ENCODE data around the gene KLHL25. TPM values are rescaled to one million over a fixed set of nuclear protein-coding genes. Genes with fewer than 3 reads are reported as not detected.
A peak's percentile ranks its signal among the peaks of the same experiment; 100 is the strongest.

Gene KLHL25
- polyA plus RNA-seq, 2 of the 4 experiments (the other 2 are of a cell fraction) = 3.2 to 6.1 TPM

DNA sequence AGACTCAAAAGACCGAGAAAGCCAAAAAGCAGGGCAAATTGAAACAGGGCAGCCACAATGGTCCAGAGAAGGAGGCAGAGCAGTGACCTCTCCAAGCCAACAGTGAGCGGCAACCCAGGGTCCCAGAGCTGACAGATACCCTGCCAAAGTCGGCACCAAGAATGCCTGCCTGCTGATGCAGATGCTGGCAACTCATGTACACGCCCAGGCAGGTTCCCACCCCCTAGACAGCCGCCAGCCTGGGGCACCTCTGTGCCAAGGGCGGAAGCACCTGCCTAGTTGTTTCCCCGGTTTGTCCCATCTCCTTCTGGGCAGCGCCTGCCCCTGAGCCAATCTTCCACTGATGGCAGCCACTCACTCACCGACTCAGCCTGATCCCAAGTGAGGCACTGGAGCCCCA, 22.1 kb downstream of the KLHL25 start:
- FAIRE-seq = no peak

GRCh38 chr15:85771781-85772445, 22.8 kb downstream of the KLHL25 start:
- Histone ChIP-seq H3K27ac (peak overlapping the region in 1 of 2 experiments; percentile 21; a peak in 2 of 6 replicates), H3K4me1 (no peaks in the 10 kb centered on the region), H3K4me3 (no peak overlapping the region), H3K4me2 (no peak overlapping the region), H3K9me3 (no peaks in the 10 kb centered on the region)
- whole genome bisulfite sequencing (ENCODE audit: missing lambda C conversion rate) = 86% methylated on average over 13 of the region's 13 CpGs
- DNase-seq (ENCODE audit: low read depth in 1 of 2, low spot score in 1 of 2) (no peak), ATAC-seq (no peak), FAIRE-seq (no peak)
- CTCF ChIA-PET = interaction anchor here (0.9 to 1.4 kb wide), 3 partner anchors 22 to 68 kb away, joined by 3 to 6 read pairs (median 3); no protein-coding TSS in a partner anchor
- TF ChIP-seq HMGXB4 (CRISPR knock-in tag; IDR thresholded peaks at IDR 0.05; ENCODE audit: borderline replicate concordance) = no peak
- no peak for TF ChIP-seq HES2 (IDR thresholded peaks at IDR 0.05)
- TF ChIP-seq POLR2AphosphoS2 (conservative IDR thresholded peaks at IDR 0.05; ENCODE audit: low read length) = no peak
- no peak for TF ChIP-seq CHD2 (IDR thresholded peaks at IDR 0.05; ENCODE audit: low read length, partially characterized antibody)
- no peak for TF ChIP-seq EP300 (IDR thresholded peaks at IDR 0.05)
- TF ChIP-seq MYC (IDR thresholded peaks at IDR 0.05; ENCODE audit: borderline replicate concordance, low read length) = no peak
- TF ChIP-seq SREBF2 (IDR thresholded peaks at IDR 0.05) = no peak
- TF ChIP-seq EHMT2 (IDR thresholded peaks at IDR 0.05; ENCODE audit: low read depth) = no peak
- TF ChIP-seq HDAC2 (IDR thresholded peaks at IDR 0.05) = no peak
- TF ChIP-seq HOXB5 (CRISPR knock-in tag; IDR thresholded peaks at IDR 0.05) = no peak
- TF ChIP-seq RARB (CRISPR knock-in tag; IDR thresholded peaks at IDR 0.05) = no peak
- TF ChIP-seq NFE2L2 (conservative IDR thresholded peaks at IDR 0.05; ENCODE audit: low read length) = no peak
- TF ChIP-seq HEYL (CRISPR knock-in tag; IDR thresholded peaks at IDR 0.05) = no peak
- no peak for TF ChIP-seq BHLHE40 (IDR thresholded peaks at IDR 0.05; ENCODE audit: low read depth, low read length)
- no peak for TF ChIP-seq ZC3H11A (IDR thresholded peaks at IDR 0.05)
- no peak for TF ChIP-seq POLR2A (IDR thresholded peaks at IDR 0.05; ENCODE audit: low read length)
- TF ChIP-seq CBX2 (IDR thresholded peaks at IDR 0.05; ENCODE audit: borderline replicate concordance, low read depth) = no peak
- POLR2A ChIA-PET = no interaction called here

More for the DNA sequence above, 22.1 kb downstream of the KLHL25 start:
- 94% methylated on average over 9 of the region's 9 CpGs for WGBS (ENCODE audit: missing lambda C conversion rate)
- DNase-seq (ENCODE audit: low read depth in 1 of 2, low spot score in 1 of 2) = no peak
- H3K4me1 ChIP-seq = no peaks in the 10 kb centered on the region
- TF ChIP-seq ZNF302 (CRISPR knock-in tag; IDR thresholded peaks at IDR 0.05) (no peak), USF2 (IDR thresholded peaks at IDR 0.05) (no peak), CHD4 (IDR thresholded peaks at IDR 0.05; ENCODE audit: borderline replicate concordance) (no peak), EHMT2 (IDR thresholded peaks at IDR 0.05; ENCODE audit: low read depth) (no peak), RAD21 (conservative IDR thresholded peaks at IDR 0.05 in 1 of 2, IDR thresholded peaks at IDR 0.05 in 1 of 2) (no peak), CBX2 (IDR thresholded peaks at IDR 0.05; ENCODE audit: borderline replicate concordance, low read depth) (no peak), MAZ (IDR thresholded peaks at IDR 0.05; ENCODE audit: borderline replicate concordance, low read depth, low read length) (no peak), ESRRA (IDR thresholded peaks at IDR 0.05; ENCODE audit: borderline replicate concordance, low read length) (no peak), JUN (IDR thresholded peaks at IDR 0.05) (no peak), NPAS2 (CRISPR knock-in tag; IDR thresholded peaks at IDR 0.05; ENCODE audit: borderline replicate concordance) (no peak), NFE2L2 (conservative IDR thresholded peaks at IDR 0.05; ENCODE audit: low read length) (no peak), HOXB5 (CRISPR knock-in tag; IDR thresholded peaks at IDR 0.05) (no peak), EHF (CRISPR knock-in tag; IDR thresholded peaks at IDR 0.05) (no peak), RFX5 (IDR thresholded peaks at IDR 0.05) (no peak), JUNB (IDR thresholded peaks at IDR 0.05) (no peak)
- TF ChIP-seq, protein P1, sequence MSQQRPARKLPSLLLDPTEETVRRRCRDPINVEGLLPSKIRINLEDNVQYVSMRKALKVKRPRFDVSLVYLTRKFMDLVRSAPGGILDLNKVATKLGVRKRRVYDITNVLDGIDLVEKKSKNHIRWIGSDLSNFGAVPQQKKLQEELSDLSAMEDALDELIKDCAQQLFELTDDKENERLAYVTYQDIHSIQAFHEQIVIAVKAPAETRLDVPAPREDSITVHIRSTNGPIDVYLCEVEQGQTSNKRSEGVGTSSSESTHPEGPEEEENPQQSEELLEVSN (IDR thresholded peaks at IDR 0.05; ENCODE audit: borderline replicate concordance, low read depth) = no peak
- TF ChIP-seq, protein P2, sequence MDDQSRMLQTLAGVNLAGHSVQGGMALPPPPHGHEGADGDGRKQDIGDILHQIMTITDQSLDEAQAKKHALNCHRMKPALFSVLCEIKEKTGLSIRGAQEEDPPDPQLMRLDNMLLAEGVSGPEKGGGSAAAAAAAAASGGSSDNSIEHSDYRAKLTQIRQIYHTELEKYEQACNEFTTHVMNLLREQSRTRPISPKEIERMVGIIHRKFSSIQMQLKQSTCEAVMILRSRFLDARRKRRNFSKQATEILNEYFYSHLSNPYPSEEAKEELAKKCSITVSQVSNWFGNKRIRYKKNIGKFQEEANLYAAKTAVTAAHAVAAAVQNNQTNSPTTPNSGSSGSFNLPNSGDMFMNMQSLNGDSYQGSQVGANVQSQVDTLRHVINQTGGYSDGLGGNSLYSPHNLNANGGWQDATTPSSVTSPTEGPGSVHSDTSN (IDR thresholded peaks at IDR 0.05) = no peak
- TF ChIP-seq, protein P3, sequence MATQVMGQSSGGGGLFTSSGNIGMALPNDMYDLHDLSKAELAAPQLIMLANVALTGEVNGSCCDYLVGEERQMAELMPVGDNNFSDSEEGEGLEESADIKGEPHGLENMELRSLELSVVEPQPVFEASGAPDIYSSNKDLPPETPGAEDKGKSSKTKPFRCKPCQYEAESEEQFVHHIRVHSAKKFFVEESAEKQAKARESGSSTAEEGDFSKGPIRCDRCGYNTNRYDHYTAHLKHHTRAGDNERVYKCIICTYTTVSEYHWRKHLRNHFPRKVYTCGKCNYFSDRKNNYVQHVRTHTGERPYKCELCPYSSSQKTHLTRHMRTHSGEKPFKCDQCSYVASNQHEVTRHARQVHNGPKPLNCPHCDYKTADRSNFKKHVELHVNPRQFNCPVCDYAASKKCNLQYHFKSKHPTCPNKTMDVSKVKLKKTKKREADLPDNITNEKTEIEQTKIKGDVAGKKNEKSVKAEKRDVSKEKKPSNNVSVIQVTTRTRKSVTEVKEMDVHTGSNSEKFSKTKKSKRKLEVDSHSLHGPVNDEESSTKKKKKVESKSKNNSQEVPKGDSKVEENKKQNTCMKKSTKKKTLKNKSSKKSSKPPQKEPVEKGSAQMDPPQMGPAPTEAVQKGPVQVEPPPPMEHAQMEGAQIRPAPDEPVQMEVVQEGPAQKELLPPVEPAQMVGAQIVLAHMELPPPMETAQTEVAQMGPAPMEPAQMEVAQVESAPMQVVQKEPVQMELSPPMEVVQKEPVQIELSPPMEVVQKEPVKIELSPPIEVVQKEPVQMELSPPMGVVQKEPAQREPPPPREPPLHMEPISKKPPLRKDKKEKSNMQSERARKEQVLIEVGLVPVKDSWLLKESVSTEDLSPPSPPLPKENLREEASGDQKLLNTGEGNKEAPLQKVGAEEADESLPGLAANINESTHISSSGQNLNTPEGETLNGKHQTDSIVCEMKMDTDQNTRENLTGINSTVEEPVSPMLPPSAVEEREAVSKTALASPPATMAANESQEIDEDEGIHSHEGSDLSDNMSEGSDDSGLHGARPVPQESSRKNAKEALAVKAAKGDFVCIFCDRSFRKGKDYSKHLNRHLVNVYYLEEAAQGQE (IDR thresholded peaks at IDR 0.05) = no peak
- no peaks in the 10 kb centered on the region for H3K9me3 ChIP-seq
- POLR2A ChIA-PET = no interaction called here
- ATAC-seq = no peak
- H3K4me3 ChIP-seq = no peak overlapping the region
- no peak overlapping the region for H3K4me2 ChIP-seq
- CTCF ChIA-PET = interaction anchor here (0.9 to 1.4 kb wide), 3 partner anchors 21 to 68 kb away, joined by 3 to 6 read pairs (median 3); no protein-coding TSS in a partner anchor
- H3K27ac ChIP-seq = peak overlapping the region in 1 of 2 experiments; percentile 21; a peak in 2 of 6 replicates

All from A549 (cell line).